Measurements from ENCODE around the gene POMT2. TPM values are rescaled to one million over a fixed set of nuclear protein-coding genes. Genes with fewer than 3 reads are reported as not detected.

The POMT2 gene
- total RNA-seq, 1 donor from 2014 or later = 41.5 TPM

DNA sequence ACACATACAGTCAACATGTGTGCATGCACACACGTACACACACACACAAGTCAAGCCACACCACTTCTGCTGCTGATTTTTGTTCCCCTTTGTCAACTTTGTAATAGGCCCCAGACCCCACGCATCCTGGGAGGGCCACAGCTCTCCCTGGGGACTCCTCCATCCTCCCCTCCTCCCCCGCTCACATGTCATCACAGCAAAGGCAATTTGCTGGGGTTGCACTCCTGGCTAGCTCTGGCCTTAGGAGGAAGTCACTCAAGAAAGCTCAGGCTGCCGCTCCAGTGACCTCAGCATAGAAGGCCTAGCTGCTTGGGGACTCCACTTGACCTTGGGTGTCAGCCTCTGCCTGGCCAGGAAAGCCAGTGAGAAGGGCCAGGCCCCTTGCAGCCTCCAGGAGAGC lies 76.8 kb downstream of the POMT2 start:
- Mint-ChIP-seq H3K27me3 (ENCODE audit: unreplicated experiment) (peaks cover 6% of the 10 kb centered on the region), H3K4me1 (ENCODE audit: low read depth, unreplicated experiment) (peaks cover 7% of the 10 kb centered on the region), H3K27ac (ENCODE audit: unreplicated experiment) (no peak overlapping the region), H3K4me3 (ENCODE audit: unreplicated experiment) (no peak overlapping the region), H3K9me3 (ENCODE audit: unreplicated experiment) (peaks cover 5% of the 10 kb centered on the region), H3K36me3 (ENCODE audit: unreplicated experiment) (peaks cover 4% of the 10 kb centered on the region)
- no peak for DNase-seq
- TF ChIP-seq CTCF (IDR thresholded peaks at IDR 0.05; ENCODE audit: partially characterized antibody, unreplicated experiment) = no peak

DNA sequence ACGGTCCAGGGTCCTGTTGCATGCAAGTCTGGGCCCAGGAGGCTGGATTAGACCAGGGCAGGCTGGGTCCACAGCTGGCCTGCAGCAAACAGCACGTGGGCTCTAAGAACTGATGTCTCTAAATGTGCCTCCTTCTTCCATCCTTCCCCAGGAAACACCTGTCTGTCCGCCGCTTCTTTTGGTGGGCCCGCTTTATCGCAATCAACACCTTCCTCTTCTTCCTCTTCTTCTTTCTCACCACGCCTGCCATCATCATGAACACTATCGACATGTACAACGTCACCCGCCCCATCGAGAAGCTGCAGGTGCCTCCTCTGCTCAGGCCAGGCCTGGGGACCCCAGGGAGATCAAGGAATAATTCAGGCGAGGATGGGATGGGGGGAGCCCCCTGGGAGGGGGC lies 77.9 kb downstream of the POMT2 start:
- Mint-ChIP-seq H3K4me1 (ENCODE audit: low read depth, unreplicated experiment) (peaks cover 7% of the 10 kb centered on the region), H3K9me3 (ENCODE audit: unreplicated experiment) (peaks cover 5% of the 10 kb centered on the region)
- DNase-seq = no peak

GRCh38 chr14:77241955-77242354 lies 78.7 kb downstream of the POMT2 start:
- H3K36me3 Mint-ChIP-seq (ENCODE audit: unreplicated experiment) = peaks cover 4% of the 10 kb centered on the region
- H3K9me3 Mint-ChIP-seq (ENCODE audit: unreplicated experiment) = peaks cover 5% of the 10 kb centered on the region
- H3K27ac Mint-ChIP-seq (ENCODE audit: unreplicated experiment) = peak overlapping the region; percentile 28
- H3K4me3 Mint-ChIP-seq (ENCODE audit: unreplicated experiment) = no peak overlapping the region
- peaks cover 7% of the 10 kb centered on the region for H3K4me1 Mint-ChIP-seq (ENCODE audit: low read depth, unreplicated experiment)
- H3K27me3 Mint-ChIP-seq (ENCODE audit: unreplicated experiment) = peaks cover 6% of the 10 kb centered on the region
- no peak for DNase-seq
- TF ChIP-seq CTCF (IDR thresholded peaks at IDR 0.05; ENCODE audit: partially characterized antibody, unreplicated experiment) = no peak

More for the DNA sequence above, 77.9 kb downstream of the POMT2 start:
- TF ChIP-seq CTCF (IDR thresholded peaks at IDR 0.05; ENCODE audit: partially characterized antibody, unreplicated experiment) = no peak
- H3K27ac Mint-ChIP-seq (ENCODE audit: unreplicated experiment) = no peak overlapping the region
- peaks cover 6% of the 10 kb centered on the region for H3K27me3 Mint-ChIP-seq (ENCODE audit: unreplicated experiment)
- no peak overlapping the region for H3K4me3 Mint-ChIP-seq (ENCODE audit: unreplicated experiment)
- H3K36me3 Mint-ChIP-seq (ENCODE audit: unreplicated experiment) = peaks cover 4% of the 10 kb centered on the region

DNA sequence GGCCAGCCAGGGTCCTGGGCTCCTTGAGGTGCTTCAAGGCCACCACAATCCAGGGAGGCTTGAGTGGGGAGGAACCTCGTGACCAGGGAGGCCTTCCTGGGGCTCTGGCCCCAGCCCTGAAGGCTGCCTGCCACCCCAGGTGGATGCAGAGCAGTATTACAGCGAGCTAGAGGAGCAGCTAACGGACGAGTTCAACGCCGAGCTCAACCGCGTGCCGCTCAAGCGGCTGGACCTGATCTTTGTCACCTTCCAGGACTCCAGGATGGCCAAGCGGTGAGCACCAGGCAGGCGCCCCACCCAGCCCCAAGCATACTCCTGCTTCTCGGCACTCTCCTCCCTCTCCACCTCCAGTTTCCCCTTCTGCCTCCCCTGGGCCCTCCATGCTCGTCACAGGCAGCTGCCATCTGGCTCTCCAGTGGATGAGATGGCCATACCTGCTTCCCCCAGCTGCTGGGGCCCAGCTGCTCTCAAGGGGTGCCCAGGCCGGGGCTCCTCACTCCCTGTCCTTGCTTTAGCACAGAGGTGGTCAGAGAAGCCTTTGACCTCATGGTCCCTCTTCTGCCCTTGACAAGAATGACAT lies 80.3 kb downstream of the POMT2 start:
- peak overlapping the region; percentile 22 for H3K27ac Mint-ChIP-seq (ENCODE audit: unreplicated experiment)
- peaks cover 7% of the 10 kb centered on the region for H3K4me1 Mint-ChIP-seq (ENCODE audit: low read depth, unreplicated experiment)
- peaks cover 4% of the 10 kb centered on the region for H3K36me3 Mint-ChIP-seq (ENCODE audit: unreplicated experiment)
- DNase-seq = peak; percentile 57
- peaks cover 5% of the 10 kb centered on the region for H3K9me3 Mint-ChIP-seq (ENCODE audit: unreplicated experiment)
- TF ChIP-seq CTCF (IDR thresholded peaks at IDR 0.05; ENCODE audit: partially characterized antibody, unreplicated experiment) = no peak
- H3K27me3 Mint-ChIP-seq (ENCODE audit: unreplicated experiment) = peaks cover 6% of the 10 kb centered on the region
- H3K4me3 Mint-ChIP-seq (ENCODE audit: unreplicated experiment) = no peak overlapping the region

DNA sequence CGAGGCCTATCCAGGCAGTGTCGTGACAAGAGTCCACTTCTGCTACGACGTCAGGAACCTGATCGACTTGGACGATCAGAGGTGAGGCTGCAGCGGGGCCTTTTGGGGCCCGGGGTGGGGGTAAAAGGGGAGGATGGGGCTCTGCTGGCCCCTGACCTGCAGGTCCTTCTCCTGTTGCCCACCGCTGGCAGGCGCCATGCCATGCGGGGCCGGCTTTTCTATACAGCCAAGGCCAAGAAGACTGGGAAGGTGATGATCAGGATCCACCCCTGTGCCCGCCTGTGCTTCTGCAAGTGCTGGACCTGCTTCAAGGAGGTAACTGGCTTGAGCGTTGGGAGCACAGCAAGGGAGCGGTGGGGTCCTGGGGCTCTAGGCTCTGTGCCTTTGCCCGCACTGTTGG lies 81.3 kb downstream of the POMT2 start:
- Mint-ChIP-seq H3K4me1 (ENCODE audit: low read depth, unreplicated experiment) (peaks cover 7% of the 10 kb centered on the region), H3K4me3 (ENCODE audit: unreplicated experiment) (no peak overlapping the region), H3K27me3 (ENCODE audit: unreplicated experiment) (peaks cover 6% of the 10 kb centered on the region), H3K36me3 (ENCODE audit: unreplicated experiment) (peaks cover 4% of the 10 kb centered on the region), H3K27ac (ENCODE audit: unreplicated experiment) (no peak overlapping the region), H3K9me3 (ENCODE audit: unreplicated experiment) (peaks cover 5% of the 10 kb centered on the region)
- no peak for DNase-seq
- no peak for TF ChIP-seq CTCF (IDR thresholded peaks at IDR 0.05; ENCODE audit: partially characterized antibody, unreplicated experiment)

All from glutamatergic neuron (in vitro differentiated cells).